ENCODE measurements around the gene CLRN3.

Gene CLRN3

GRCh38 chr10:127892743-127893142 is at the start of gene CLRN3:
Gene CLRN3, minus strand, starts transcription at chr10:127892941. Its CDS starts 157 bp downstream, at chr10:127892784.
- DNase-seq: no peak

GRCh38 chr10:127940866-127941640 is 48.3 kb upstream of the CLRN3 start:
- DNase-seq: no peak

DNA sequence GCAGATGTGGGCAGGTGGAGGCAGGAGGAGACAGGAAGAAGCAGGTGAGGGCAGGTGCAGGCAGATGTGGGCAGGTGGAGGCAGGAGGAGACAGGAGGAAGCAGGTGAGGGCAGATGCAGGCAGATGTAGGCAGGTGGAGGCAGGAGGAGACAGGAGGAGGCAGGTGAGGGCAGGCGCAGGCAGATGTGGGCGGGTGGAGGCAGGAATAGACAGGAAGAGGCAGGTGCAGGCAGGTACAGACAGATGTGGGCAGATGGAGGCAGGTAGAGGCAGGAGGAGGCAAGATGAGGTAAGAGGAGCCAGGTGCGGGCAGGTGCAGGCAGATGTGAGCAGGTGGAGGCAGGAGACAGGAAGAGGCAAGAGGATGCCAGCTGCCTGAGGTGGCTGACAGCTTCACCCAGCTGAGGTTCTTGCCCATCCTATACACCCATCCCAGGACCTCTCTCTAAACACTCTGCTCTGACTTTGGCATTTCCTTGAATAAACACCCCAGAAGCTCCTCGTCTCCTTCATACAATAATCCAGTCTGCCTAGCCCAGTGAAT is 47.1 kb upstream of the CLRN3 start:
- no peak for DNase-seq

GRCh38 chr10:127937915-127938463 is 45.2 kb upstream of the CLRN3 start:
- DNase-seq: no peak

- DNase-seq: no peak
Measured at GRCh38 chr10:127937069-127937468, 44.3 kb upstream of the CLRN3 start.

DNA sequence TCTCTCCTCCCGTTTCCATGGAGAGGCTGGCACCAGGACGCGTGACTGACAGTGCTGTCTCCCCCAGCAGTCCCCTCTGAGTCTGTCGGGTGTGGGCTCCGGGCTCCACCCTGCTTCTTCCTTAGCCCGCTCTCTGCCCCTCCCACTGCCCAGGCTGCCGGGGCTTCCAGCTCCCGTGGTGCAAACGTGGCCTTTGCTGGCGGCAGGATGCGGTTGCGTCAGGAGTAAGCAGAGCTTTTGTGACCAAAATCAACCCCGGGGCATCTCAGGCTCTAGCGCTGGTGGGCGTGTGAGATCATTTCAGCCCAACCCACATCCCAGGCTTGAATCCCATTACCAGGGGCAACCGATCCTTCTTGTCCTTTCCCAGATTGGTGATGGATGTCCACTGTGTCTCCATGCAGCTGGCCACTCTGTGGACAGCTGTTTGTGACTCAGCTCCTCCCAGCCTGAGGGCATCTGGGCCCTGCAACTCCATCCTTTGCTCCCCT is 42.4 kb upstream of the CLRN3 start:
- DNase-seq: no peak

DNA sequence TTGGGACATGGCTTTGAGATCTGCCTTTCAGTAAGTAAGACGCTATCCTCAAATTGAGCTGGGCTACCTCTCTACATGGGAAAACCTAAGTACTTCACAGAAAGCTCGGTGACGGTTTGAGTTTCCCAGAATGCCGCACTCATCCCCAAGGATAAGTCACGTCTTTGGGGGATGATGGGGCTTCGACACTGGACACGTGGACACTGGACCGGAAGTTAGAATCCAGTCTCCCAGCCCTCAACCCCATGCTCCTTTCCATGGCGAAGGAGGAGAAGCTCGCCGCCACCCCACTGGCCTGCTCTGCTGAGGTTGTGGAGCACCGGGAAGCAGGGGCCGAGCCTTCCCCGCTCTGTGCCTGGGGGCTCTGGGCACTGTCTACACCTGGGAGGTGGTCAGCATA is 41.6 kb upstream of the CLRN3 start:
- DNase-seq: no peak

DNA sequence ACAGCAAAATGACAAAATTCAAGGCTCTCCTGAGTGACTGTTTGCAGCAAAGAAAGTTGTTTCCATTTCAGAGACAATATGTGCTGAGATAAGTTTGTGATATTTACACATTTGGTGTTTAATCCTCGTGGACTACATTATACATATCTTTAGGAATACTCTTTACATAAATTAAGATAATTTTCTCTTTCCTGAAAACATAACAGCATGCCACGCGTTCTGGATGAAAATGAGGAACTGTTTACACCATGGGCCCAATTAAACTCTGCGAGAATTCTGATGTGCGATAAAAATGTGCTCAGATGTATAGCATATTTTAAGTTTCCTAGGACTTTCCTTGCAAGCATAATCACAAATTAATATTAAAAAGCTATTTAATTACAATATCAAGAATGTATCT is 40.5 kb upstream of the CLRN3 start:
- DNase-seq: no peak

- DNase-seq: no peak
Measured at GRCh38 chr10:127932521-127933270, 40.0 kb upstream of the CLRN3 start.

GRCh38 chr10:127928021-127928806 is 35.5 kb upstream of the CLRN3 start:
- no peak for DNase-seq

DNA sequence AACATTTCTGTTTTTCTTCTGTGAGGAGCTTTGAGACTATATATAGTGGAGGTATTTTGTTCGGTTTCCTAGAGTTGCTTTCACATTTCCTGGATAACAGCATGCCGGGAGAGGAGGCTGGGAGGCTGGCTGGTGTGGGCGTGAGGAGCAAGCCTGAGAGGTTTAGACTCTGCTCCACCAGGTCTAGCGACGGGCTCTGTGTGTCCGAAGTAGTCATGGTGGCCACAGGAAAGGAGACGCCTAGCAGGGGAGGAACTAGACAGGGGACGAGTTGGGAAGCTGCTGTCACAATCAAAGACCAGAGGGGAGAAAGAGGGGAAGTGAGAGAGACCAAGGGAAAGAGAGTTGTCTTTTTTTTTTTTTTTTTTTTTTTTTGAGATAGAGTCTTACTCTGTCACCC is 33.7 kb upstream of the CLRN3 start:
- no peak for DNase-seq

DNA sequence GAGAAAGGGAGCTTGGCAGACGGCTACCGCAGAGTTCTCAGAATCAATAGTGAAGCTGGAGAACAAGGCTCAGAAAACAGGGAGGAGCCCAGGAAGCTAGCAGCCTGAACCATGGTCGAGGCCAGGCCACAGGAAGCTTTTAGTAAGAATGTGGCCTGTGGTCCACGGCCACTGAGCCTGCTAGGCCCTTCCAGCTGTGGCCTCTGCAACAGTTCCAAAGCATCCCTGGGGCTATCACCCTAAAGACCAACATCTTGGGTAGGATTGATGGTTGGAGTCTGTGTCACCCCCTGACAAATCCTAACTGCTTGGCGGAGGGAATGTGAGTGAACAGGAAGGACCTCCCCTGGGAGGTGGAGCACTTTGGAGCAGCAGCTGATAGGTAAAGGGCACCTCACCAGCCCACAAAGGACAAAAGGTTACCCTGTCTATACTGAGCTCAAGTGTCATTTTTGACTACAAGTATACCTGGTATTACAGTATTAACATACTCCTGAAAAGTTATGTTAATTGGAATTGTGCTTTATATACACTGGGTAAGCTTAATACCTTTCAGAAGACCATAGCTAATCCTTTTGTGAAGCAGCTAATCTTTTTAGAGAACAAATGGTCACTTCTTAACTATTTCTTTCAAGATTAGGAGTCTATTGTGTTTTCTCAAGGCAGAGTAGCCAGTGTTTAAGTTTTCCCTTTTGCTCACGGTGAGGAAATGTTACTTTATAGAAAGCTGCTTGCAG is 32.9 kb upstream of the CLRN3 start:
- no peak for DNase-seq

GRCh38 chr10:127923646-127924045 is 30.9 kb upstream of the CLRN3 start:
- DNase-seq: no peak

DNA sequence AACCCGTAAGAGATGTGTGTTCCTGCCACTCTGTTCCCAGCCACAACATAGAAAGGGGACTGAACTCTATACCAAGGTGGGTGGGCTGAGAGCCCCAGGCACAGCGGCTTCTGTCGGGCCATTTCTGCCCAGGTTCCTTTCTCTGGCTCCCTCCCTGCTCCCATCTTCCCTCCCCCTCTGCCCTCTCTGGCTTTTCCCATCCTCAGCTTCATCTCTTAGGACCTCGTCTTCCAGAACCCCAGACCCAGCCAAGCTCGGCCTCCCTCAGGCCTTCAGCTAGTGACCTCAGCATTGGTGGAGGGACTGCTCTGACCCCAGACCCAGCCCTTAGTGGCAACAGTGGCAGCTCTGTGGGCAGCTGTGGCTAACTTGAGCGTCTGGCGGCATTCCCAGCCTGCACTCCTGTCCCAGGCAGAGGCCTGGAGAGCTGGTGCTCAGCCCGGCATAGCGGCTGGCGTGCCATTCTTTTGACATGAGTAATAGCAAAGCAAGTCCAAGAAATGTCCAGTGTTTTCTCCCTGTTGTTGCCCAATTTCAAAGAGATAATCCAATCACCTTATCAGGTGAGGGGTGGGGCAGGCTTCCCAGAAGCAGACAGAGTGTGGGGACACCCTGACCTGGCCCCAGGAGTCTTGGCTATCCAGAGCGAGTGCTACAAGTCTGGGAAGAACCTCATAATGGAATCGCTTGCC is 30.1 kb upstream of the CLRN3 start:
- DNase-seq: no peak

DNA sequence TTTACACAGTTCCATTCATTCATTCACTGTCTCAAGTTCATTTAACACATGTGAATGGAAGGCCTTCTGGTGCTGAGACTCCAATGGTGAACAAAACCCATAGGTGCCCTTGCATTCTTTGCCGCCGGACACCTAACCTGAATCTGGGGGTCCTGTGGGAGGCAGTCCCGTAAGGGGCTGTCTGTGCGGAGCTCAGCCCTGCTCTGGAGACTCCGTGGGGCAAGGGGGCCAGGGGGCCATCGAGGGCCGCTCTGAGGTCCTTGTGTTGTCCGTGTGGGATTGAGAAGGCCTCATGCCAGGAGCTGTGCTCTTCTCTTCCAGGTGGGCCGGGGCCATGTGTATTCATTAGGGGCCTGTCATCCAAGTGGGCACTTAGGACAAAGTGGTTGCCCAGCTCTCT is 29.5 kb upstream of the CLRN3 start:
- no peak for DNase-seq

DNA sequence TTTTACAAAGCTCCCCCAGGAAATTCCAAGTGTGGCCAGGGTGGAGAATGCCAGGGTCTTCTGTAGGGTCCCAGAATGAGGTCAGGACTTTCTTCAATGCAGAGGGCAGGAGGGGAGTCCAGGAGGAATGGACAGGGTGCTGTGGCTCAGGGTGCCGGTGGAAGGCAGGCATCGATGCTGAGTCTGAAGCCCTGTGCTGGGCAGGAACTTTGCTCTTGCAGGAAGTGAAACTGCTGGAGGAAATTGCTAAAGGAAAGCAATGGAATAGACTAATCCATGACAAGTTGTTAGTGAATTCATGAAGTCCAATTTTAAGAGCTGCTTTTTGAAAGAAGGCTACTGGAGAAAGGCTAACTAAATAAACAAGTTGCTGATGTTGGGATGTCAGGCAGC is 29.0 kb upstream of the CLRN3 start:
- DNase-seq: no peak

GRCh38 chr10:127921075-127921752 is 28.5 kb upstream of the CLRN3 start:
- DNase-seq: no peak

GRCh38 chr10:127920306-127921074 is 27.7 kb upstream of the CLRN3 start:
- DNase-seq: no peak

- DNase-seq: no peak
Measured at GRCh38 chr10:127919418-127920271, 26.9 kb upstream of the CLRN3 start.

Data from stimulated activated CD4-positive, alpha-beta T cell treated with anti-CD3 and anti-CD28 coated beads, Interleukin-4, amount 100 ng/mL, for 1 hour (primary cell).